Measurements from ENCODE around the gene KCNIP4.
"Not testable (repeated sequence)": the region's sequence is repeated elsewhere in the genome, so short reads cannot be mapped to it uniquely, and the experiment has no call there.

KCNIP4 gene

GRCh38 chr4:21450331-21450730, 498.2 kb downstream of the KCNIP4 start:
- DNase-seq: no peak

GRCh38 chr4:21447301-21448054, 501.1 kb downstream of the KCNIP4 start:
- DNase-seq: no peak

- DNase-seq: no peak
Measured at GRCh38 chr4:21420166-21420565, 528.4 kb downstream of the KCNIP4 start.

GRCh38 chr4:21415728-21416127, 532.8 kb downstream of the KCNIP4 start:
- no peak for DNase-seq

- no peak for DNase-seq
Measured at GRCh38 chr4:21413807-21414370, 534.7 kb downstream of the KCNIP4 start.

- no peak for DNase-seq
Measured at GRCh38 chr4:21411086-21411485, 537.5 kb downstream of the KCNIP4 start.

- no peak for DNase-seq
Measured at GRCh38 chr4:21410372-21410771, 538.2 kb downstream of the KCNIP4 start.

- DNase-seq: no peak
Measured at GRCh38 chr4:21387683-21388082, 560.9 kb downstream of the KCNIP4 start.

- DNase-seq: no peak
Measured at GRCh38 chr4:21386166-21386780, 562.3 kb downstream of the KCNIP4 start.

GRCh38 chr4:21385706-21386105, 562.9 kb downstream of the KCNIP4 start:
- no peak for DNase-seq

- DNase-seq: no peak
Measured at GRCh38 chr4:21384609-21385008, 564.0 kb downstream of the KCNIP4 start.

- DNase-seq: no peak
Measured at GRCh38 chr4:21380861-21381260, 567.7 kb downstream of the KCNIP4 start.

- DNase-seq: no peak
Measured at GRCh38 chr4:21377046-21377445, 571.5 kb downstream of the KCNIP4 start.

- no peak for DNase-seq
Measured at GRCh38 chr4:21376176-21376575, 572.4 kb downstream of the KCNIP4 start.

- no peak for DNase-seq
Measured at GRCh38 chr4:21374641-21375368, 573.8 kb downstream of the KCNIP4 start.

GRCh38 chr4:21367567-21367966, 581.0 kb downstream of the KCNIP4 start:
- DNase-seq: no peak

- no peak for DNase-seq
Measured at GRCh38 chr4:21366840-21367239, 581.7 kb downstream of the KCNIP4 start.

- DNase-seq: no peak
Measured at GRCh38 chr4:21366312-21366711, 582.3 kb downstream of the KCNIP4 start.

GRCh38 chr4:21363701-21364100, 584.9 kb downstream of the KCNIP4 start:
- DNase-seq: no peak

- DNase-seq: not testable (repeated sequence)
Measured at GRCh38 chr4:21352354-21352753, 596.2 kb downstream of the KCNIP4 start.

- no peak for DNase-seq
Measured at GRCh38 chr4:21347142-21347541, 601.4 kb downstream of the KCNIP4 start.

GRCh38 chr4:21327976-21328700, 620.4 kb downstream of the KCNIP4 start:
- DNase-seq: no peak

GRCh38 chr4:21320034-21320433, 628.5 kb downstream of the KCNIP4 start:
- DNase-seq: no peak
